Retinal pigment epithelial cell (primary cell): Measurements from ENCODE around the gene ACCSL.

Experiments used
- DNase-seq: peaks from one replicate; pipeline ENCODE4 v3.0.0-alpha.2; 2010; ENCODE audit warnings: low read depth
- H3K4me3 ChIP-seq: 2 replicates; pipeline ENCODE4 v1.5.1; 2011; ENCODE audit warnings: mild to moderate bottlenecking, low read length, control low read depth, moderate library complexity
- CTCF ChIP-seq: conservative IDR thresholded peaks from 2 replicates; pipeline ENCODE4 v1.5.1; 2011; ENCODE audit warnings: low read depth, low read length, control low read depth, inconsistent platforms

ACCSL gene

GRCh38 chr11:44018127-44018521 lies 29.7 kb upstream of the ACCSL start:
- H3K4me3 ChIP-seq = no peak overlapping the region
- no peak for DNase-seq
- TF ChIP-seq CTCF = no peak

- DNase-seq = no peak
- no peak for TF ChIP-seq CTCF
- H3K4me3 ChIP-seq = no peak overlapping the region
Measured at GRCh38 chr11:44018829-44019228, 29.0 kb upstream of the ACCSL start.

GRCh38 chr11:44024977-44025376 lies 22.8 kb upstream of the ACCSL start:
- no peak for TF ChIP-seq CTCF
- DNase-seq = no peak
- H3K4me3 ChIP-seq = no peak overlapping the region

- no peak for DNase-seq
- H3K4me3 ChIP-seq = no peak overlapping the region
- no peak for TF ChIP-seq CTCF
Measured at GRCh38 chr11:44025727-44026126, 22.1 kb upstream of the ACCSL start.

- no peak for TF ChIP-seq CTCF
- DNase-seq = no peak
- no peak overlapping the region for H3K4me3 ChIP-seq
Measured at GRCh38 chr11:44028401-44028800, 19.4 kb upstream of the ACCSL start.

GRCh38 chr11:44028816-44029506 lies 18.8 kb upstream of the ACCSL start:
- no peak overlapping the region for H3K4me3 ChIP-seq
- no peak for DNase-seq
- no peak for TF ChIP-seq CTCF

GRCh38 chr11:44029507-44029845 lies 18.3 kb upstream of the ACCSL start:
- H3K4me3 ChIP-seq = no peak overlapping the region
- no peak for TF ChIP-seq CTCF
- DNase-seq = no peak
